H1 (cell line): ENCODE measurements around the gene CLASP2. TPM values are rescaled to one million over a fixed set of nuclear protein-coding genes. Genes with fewer than 3 reads are reported as not detected.

Experiments used
- CTCF ChIA-PET: fragments of 300-600 bp; sonication (Branson Sonifier 250); formaldehyde crosslinking; loops from one replicate; lab custom pipeline; 2021; ENCODE audit not compliant: partially characterized antibody; lab: Charles Lee
- POLR2A ChIA-PET: fragments of 300-600 bp; sonication (Branson Sonifier 250); formaldehyde crosslinking; loops from one replicate; lab custom pipeline; 2021; ENCODE audit warnings: inconsistent platforms; ENCODE audit not compliant: partially characterized antibody; lab: Charles Lee
- DNase-seq, 2 experiments: peaks; one replicate each; pipeline versions ENCODE4 v3.0.0 to v3.0.0-alpha.2; 2010 to 2022; ENCODE audit warnings: low spot score in 2 of 2, low read depth in 1 of 2, mixed read lengths in 1 of 2
- FAIRE-seq: peaks from 2 replicates; lab custom pipeline; 2011; peaks lifted over from hg19 to GRCh38; lab: Jason Lieb, UNC
- H2AFZ ChIP-seq: 2 replicates; pipeline ENCODE4 v1.8.1; 2012; ENCODE audit warnings: low read length, inconsistent platforms
- H2AK5ac ChIP-seq: 2 replicates; pipeline ENCODE4 v1.6.1; 2013; ENCODE audit warnings: low read depth, low read length
- H2BK120ac ChIP-seq: replicated peaks from 2 replicates; pipeline ENCODE3; 2013; ENCODE audit warnings: low read depth, low read length, inconsistent platforms
- H2BK12ac ChIP-seq: 2 replicates; pipeline ENCODE4 v1.6.1; 2013; ENCODE audit warnings: low read depth, low read length
- H2BK15ac ChIP-seq: 2 replicates; pipeline ENCODE4 v1.6.1; 2013; ENCODE audit warnings: low read length
- H2BK20ac ChIP-seq: 2 replicates; pipeline ENCODE4 v1.6.1; 2013; ENCODE audit warnings: low read length
- H2BK5ac ChIP-seq: 2 replicates; pipeline ENCODE4 v1.6.1; 2013; ENCODE audit warnings: low read depth, low read length
- H3K14ac ChIP-seq: 2 replicates; pipeline ENCODE4 v1.6.1; 2013; ENCODE audit warnings: inconsistent platforms; ENCODE audit not compliant: insufficient read length
- H3K18ac ChIP-seq: 2 replicates; pipeline ENCODE4 v1.6.1; 2013; ENCODE audit warnings: low read length; ENCODE audit errors: extremely low read depth
- H3K23ac ChIP-seq: 2 replicates; pipeline ENCODE4 v1.6.1; 2013; ENCODE audit warnings: inconsistent platforms; ENCODE audit not compliant: insufficient read length
- H3K23me2 ChIP-seq: 2 replicates; pipeline ENCODE4 v1.6.1; 2013; ENCODE audit warnings: low read depth, low read length
- H3K27ac ChIP-seq: 2 replicates; pipeline ENCODE4 v1.6.1; 2011; ENCODE audit warnings: low read depth, low read length, inconsistent platforms
- H3K27me3 ChIP-seq, 4 experiments: replicated peaks in 1 of 4; 1 replicate in 1 of 4; 2 replicates in 3 of 4; pipeline versions ENCODE4 v1.6.1 to v1.8.1; 2011 to 2013; ENCODE audit warnings: low read length in 3 of 4, mild to moderate bottlenecking in 3 of 4, inconsistent platforms in 2 of 4, mixed read lengths in 2 of 4, moderate library complexity in 1 of 4; ENCODE audit not compliant: control insufficient read depth in 3 of 4, insufficient read depth in 3 of 4; ENCODE audit errors: extremely low read depth in 1 of 4
- H3K36me3 ChIP-seq, 4 experiments: 2 replicates each; pipeline versions ENCODE4 v1.6.1 to v1.8.1; 2011 to 2013; ENCODE audit warnings: mild to moderate bottlenecking in 4 of 4, low read length in 3 of 4, moderate library complexity in 2 of 4, control low read depth in 1 of 4, inconsistent platforms in 1 of 4; ENCODE audit not compliant: insufficient read depth in 4 of 4, control insufficient read depth in 2 of 4
- H3K4ac ChIP-seq: replicated peaks from 2 replicates; pipeline ENCODE3; 2013; ENCODE audit warnings: low read length, low read depth, mixed read lengths, inconsistent platforms; ENCODE audit not compliant: insufficient read length
- H3K4me1 ChIP-seq, 4 experiments: replicated peaks in 1 of 4; 1 replicate in 1 of 4; 2 replicates in 3 of 4; pipeline versions ENCODE4 v1.6.1 to v1.8.1; 2011 to 2013; ENCODE audit warnings: low read length in 3 of 4, inconsistent platforms in 2 of 4, mixed read lengths in 1 of 4; ENCODE audit not compliant: insufficient read depth in 4 of 4, control insufficient read depth in 3 of 4
- H3K4me2 ChIP-seq, 2 experiments: 2 replicates each; pipeline versions ENCODE4 v1.6.1 to v1.8.1; 2011 to 2013; ENCODE audit warnings: low read depth in 2 of 2, low read length in 2 of 2, control low read depth in 1 of 2, inconsistent platforms in 1 of 2, mild to moderate bottlenecking in 1 of 2; ENCODE audit not compliant: insufficient read depth in 1 of 2
- H3K4me3 ChIP-seq, 4 experiments: fragments of 200-600, 300-600 bp in 1 of 4; sonication (generic), shearing (Covaris generic), sonication (Bioruptor Twin) in 1 of 4; 2 replicates each; pipeline versions ENCODE4 v1.5.1 to v1.8.1; 2011 to 2016; ENCODE audit warnings: low read length in 4 of 4, low read depth in 3 of 4, control low read depth in 2 of 4, inconsistent platforms in 2 of 4, mild to moderate bottlenecking in 2 of 4, mixed read lengths in 1 of 4, moderate library complexity in 1 of 4; ENCODE audit not compliant: insufficient read depth in 2 of 4; ENCODE audit errors: extremely low read depth in 1 of 4
- H3K56ac ChIP-seq: replicated peaks from 2 replicates; pipeline ENCODE3; 2013; ENCODE audit warnings: low read depth, mild to moderate bottlenecking, mixed read lengths, low read length, inconsistent platforms; ENCODE audit not compliant: insufficient read length
- H3K79me1 ChIP-seq: 2 replicates; pipeline ENCODE4 v1.6.1; 2013; ENCODE audit warnings: low read depth, low read length, control low read depth
- H3K79me2 ChIP-seq, 2 experiments: 2 replicates each; pipeline versions ENCODE4 v1.6.1 to v1.8.1; 2012 to 2013; ENCODE audit warnings: low read length in 2 of 2, mild to moderate bottlenecking in 2 of 2, inconsistent platforms in 1 of 2; ENCODE audit not compliant: insufficient read depth in 2 of 2, control insufficient read depth in 1 of 2
- H3K9ac ChIP-seq, 4 experiments: replicated peaks in 1 of 4; 1 replicate in 1 of 4; 2 replicates in 3 of 4; pipeline versions ENCODE4 v1.6.1 to v1.8.1; 2011 to 2013; ENCODE audit warnings: low read depth in 3 of 4, low read length in 3 of 4, control low read depth in 2 of 4, mild to moderate bottlenecking in 2 of 4, moderate library complexity in 2 of 4, inconsistent platforms in 1 of 4; ENCODE audit errors: extremely low read depth in 1 of 4
- H3K9me3 ChIP-seq, 2 experiments: 2 replicates each; pipeline versions ENCODE4 v1.6.1 to v1.8.1; 2012 to 2013; ENCODE audit warnings: mild to moderate bottlenecking in 2 of 2, moderate library complexity in 2 of 2, control low read depth in 1 of 2, inconsistent platforms in 1 of 2, low read depth in 1 of 2, low read length in 1 of 2, mixed read lengths in 1 of 2; ENCODE audit not compliant: insufficient read depth in 2 of 2
- H4K20me1 ChIP-seq, 2 experiments: replicated peaks in 1 of 2; 2 replicates each; pipeline versions ENCODE3 to v1.8.1; 2011 to 2013; ENCODE audit warnings: inconsistent platforms in 2 of 2, low read length in 2 of 2, mild to moderate bottlenecking in 1 of 2; ENCODE audit not compliant: insufficient read depth in 2 of 2, control insufficient read depth in 1 of 2
- H4K5ac ChIP-seq: 2 replicates; pipeline ENCODE4 v1.6.1; 2013; ENCODE audit warnings: low read length, low read depth, mixed read lengths, inconsistent platforms; ENCODE audit not compliant: insufficient read length
- H4K8ac ChIP-seq: 2 replicates; pipeline ENCODE4 v1.8.0; 2013; ENCODE audit warnings: mild to moderate bottlenecking, moderate library complexity, low read length, inconsistent platforms; ENCODE audit not compliant: insufficient read depth; ENCODE audit errors: extremely low read depth
- H4K91ac ChIP-seq: replicated peaks from 2 replicates; pipeline ENCODE3; 2013; ENCODE audit warnings: low read length, mixed read lengths, inconsistent platforms; ENCODE audit not compliant: insufficient read length
- NANOG ChIP-seq: IDR thresholded peaks from 2 replicates; pipeline ENCODE4 v1.6.1; 2011; ENCODE audit warnings: low read length, low read depth, mild to moderate bottlenecking, inconsistent platforms; ENCODE audit not compliant: insufficient read depth, poor library complexity, severe bottlenecking
- RXRA ChIP-seq: IDR thresholded peaks from 2 replicates; pipeline ENCODE4 v1.6.1; 2011; ENCODE audit warnings: low read depth, mild to moderate bottlenecking, low read length, moderate library complexity; ENCODE audit not compliant: insufficient read depth
- SRF ChIP-seq: IDR thresholded peaks from 2 replicates; pipeline ENCODE4 v1.6.1; 2011; ENCODE audit warnings: mild to moderate bottlenecking, low read depth, low read length, moderate library complexity
- WGBS, 2 experiments: shearing (Covaris generic) in 1 of 2; methylation state at CpG; one replicate each; pipeline versions ENCODE4 v1.1.6 to v1.1.7; 2013 to 2015; ENCODE audit warnings: low lambda C conversion rate in 2 of 2, mixed read lengths in 2 of 2, inconsistent platforms in 1 of 2, low coverage in 1 of 2, missing lambda C conversion rate in 1 of 2; ENCODE audit not compliant: insufficient replicate concordance in 2 of 2, insufficient coverage in 1 of 2, insufficient read length in 1 of 2; ENCODE audit errors: extremely low coverage in 1 of 2, missing lambda C conversion rate in 1 of 2; 5-methylcytosine and 5-hydroxymethylcytosine counted together
- polyA plus RNA-seq, 7 experiments: library from polyadenylated mRNA; depleted of rRNA in 3 of 7; stranded (reverse) in 5 of 7; unstranded in 2 of 7; fragments of >200 nt in 5 of 7; fragments of 200-250 nt in 2 of 7; gene quantifications; 1 replicate in 5 of 7; 2 replicates in 1 of 7; 4 replicates in 1 of 7; pipeline versions ENCODE4 v1.2.1 to v1.2.3, GENCODE V29; 2011 to 2013; ENCODE audit warnings: missing spikeins in 2 of 7, mixed read lengths in 2 of 7
- total RNA-seq: library from RNA; stranded (reverse); fragmentation: NEBNext Ultra II Directional; extraction: Animal tissue kit (Norgen Biotek cat#: 25700); gene quantifications from 2 replicates; pipeline ENCODE4 v1.2.1, GENCODE V29; 2021
- TF ChIP-seq, protein P1 (sequence below): IDR thresholded peaks from 2 replicates; pipeline ENCODE4 v1.6.1; 2011; ENCODE audit warnings: low read length, improper control_type of control experiment
- TF ChIP-seq, protein P2 (sequence below): IDR thresholded peaks from 2 replicates; pipeline ENCODE4 v1.6.1; 2012; ENCODE audit warnings: inconsistent platforms

The CLASP2 gene
- total and polyA plus RNA-seq, 2 of the 8 experiments (the other 6 are each of a cell fraction or from before 2014, with no cell fraction given): 21.7 to 58.0 TPM

DNA sequence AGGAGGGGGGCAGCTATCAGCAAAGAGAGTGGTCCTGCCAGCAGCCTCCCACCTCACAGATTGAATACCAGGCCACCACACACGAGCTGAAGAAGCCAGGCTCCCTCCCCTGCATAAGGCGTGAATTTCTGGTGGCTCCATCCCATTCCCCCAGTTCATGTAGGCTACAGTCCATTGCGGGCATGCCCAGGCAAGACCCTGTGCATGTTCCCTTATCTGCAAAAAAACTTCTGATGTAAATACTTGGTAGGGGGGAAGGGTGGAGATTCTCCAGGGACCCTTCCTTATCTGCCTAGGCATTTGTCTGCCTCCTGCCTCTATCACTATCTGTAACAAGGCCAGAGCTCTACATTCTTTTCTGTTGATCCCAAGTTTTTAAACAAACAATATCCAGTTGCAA is 250.3 kb downstream of the CLASP2 start:
- no peak overlapping the region for H3K18ac ChIP-seq
- no peak overlapping the region for H4K8ac ChIP-seq
- WGBS, 2 experiments: 98% methylated on average over 3 of the region's 3 CpGs; no CpG with 5 or more reads in 1 of the 2 experiments
- H2BK120ac ChIP-seq: peak overlapping the region; percentile 39
- no peak for DNase-seq
- no peak overlapping the region for H3K4me2 ChIP-seq
- H4K5ac ChIP-seq: no peak overlapping the region
- H2BK5ac ChIP-seq: peak overlapping the region; percentile 37; the same call in 1 of the 2 replicates
- H2BK12ac ChIP-seq: no peak overlapping the region
- CTCF ChIA-PET: interaction anchor here (1.6 kb wide), 1 partner anchor 11 kb away, joined by 6 read pairs; no protein-coding TSS in a partner anchor
- no peak overlapping the region for H3K4me3 ChIP-seq
- H2BK20ac ChIP-seq: peak overlapping the region; percentile 48; the same call in 1 of the 2 replicates
- TF ChIP-seq, protein P1, sequence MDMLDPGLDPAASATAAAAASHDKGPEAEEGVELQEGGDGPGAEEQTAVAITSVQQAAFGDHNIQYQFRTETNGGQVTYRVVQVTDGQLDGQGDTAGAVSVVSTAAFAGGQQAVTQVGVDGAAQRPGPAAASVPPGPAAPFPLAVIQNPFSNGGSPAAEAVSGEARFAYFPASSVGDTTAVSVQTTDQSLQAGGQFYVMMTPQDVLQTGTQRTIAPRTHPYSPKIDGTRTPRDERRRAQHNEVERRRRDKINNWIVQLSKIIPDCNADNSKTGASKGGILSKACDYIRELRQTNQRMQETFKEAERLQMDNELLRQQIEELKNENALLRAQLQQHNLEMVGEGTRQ: no peak
- TF ChIP-seq NANOG (no peak), RXRA (no peak), SRF (no peak)
- TF ChIP-seq, protein P2, sequence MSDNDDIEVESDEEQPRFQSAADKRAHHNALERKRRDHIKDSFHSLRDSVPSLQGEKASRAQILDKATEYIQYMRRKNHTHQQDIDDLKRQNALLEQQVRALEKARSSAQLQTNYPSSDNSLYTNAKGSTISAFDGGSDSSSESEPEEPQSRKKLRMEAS: no peak
- TF ChIP-seq, all 59 proteins: peak for 0
- Histone ChIP-seq H3K79me2 (no peaks in the 10 kb centered on the region), H2AK5ac (no peak overlapping the region), H2AFZ (no peak overlapping the region), H3K79me1 (no peaks in the 10 kb centered on the region), H3K4me1 (peaks cover 0 to 5% (median 2%) of the 10 kb centered on the region in 4 experiments; a peak in 2 of 7 replicates), H3K27me3 (no peaks in the 10 kb centered on the region), H2BK15ac (no peak overlapping the region), H4K20me1 (no peaks in the 10 kb centered on the region), H3K9me3 (peaks cover 0 to 5% of the 10 kb centered on the region in 2 experiments; a peak in 1 of 4 replicates), H3K14ac (no peak overlapping the region), H3K9ac (no peak overlapping the region), H3K27ac (peak overlapping the region; percentile 45; the same call in 1 of the 2 replicates), H3K23me2 (no peaks in the 10 kb centered on the region), H3K56ac (no peak overlapping the region), H3K4ac (no peak overlapping the region), H3K23ac (no peak overlapping the region), H3K36me3 (no peaks in the 10 kb centered on the region), H4K91ac (peak overlapping the region; percentile 65)
- POLR2A ChIA-PET: no interaction called here
- no peak for FAIRE-seq
